Neural crest cell (in vitro differentiated cells): ENCODE measurements around the gene TFRC. TPM values are rescaled to one million over a fixed set of nuclear protein-coding genes. Genes with fewer than 3 reads are reported as not detected.

Experiments
- total RNA-seq: library from RNA; stranded (reverse); gene quantifications from 2 replicates; pipeline ENCODE4 v1.2.1, GENCODE V29; 2021

Gene TFRC
- total RNA-seq, 1 donor from 2014 or later = 84.4 TPM

Other genes with a start within 250 kb of the TFRC start
- 46.3 and 54.9 TPM in 2 replicates for gene TNK2, start 173.5 kb downstream of the TFRC start, total RNA-seq
- not detected in 2 replicates for gene ZDHHC19, start 129.3 kb upstream of the TFRC start, total RNA-seq
- gene SLC51A, start 134.4 kb upstream of the TFRC start, total RNA-seq = not detected in 2 replicates
- gene PCYT1A, start 205.6 kb upstream of the TFRC start, total RNA-seq = 30.2 and 31.0 TPM in 2 replicates
- gene DYNLT2B, start 236.2 kb upstream of the TFRC start, total RNA-seq = 42.9 and 44.1 TPM in 2 replicates